Naive thymus-derived CD4-positive, alpha-beta T cell (primary cell): ENCODE results near the gene TLN1. TPM values are rescaled to one million over a fixed set of nuclear protein-coding genes. Genes with fewer than 3 reads are reported as not detected.

Experiments used
- microRNA-seq: library from miRNA; unstranded; fragments of <30 nt; microRNA quantifications from one replicate; pipeline ENCODE4 v1.2.0, GENCODE V29; 2022; ENCODE audit warnings: borderline microRNAs expressed
- polyA plus RNA-seq, 2 donors: library from polyadenylated mRNA; unstranded; fragments of 300-500 nt; fragmentation: Illumina TruSeq; gene quantifications; one replicate each; pipeline ENCODE4 v1.2.3, GENCODE V29; 2021
- total RNA-seq, 6 experiments: library from RNA in 5 of 6; stranded (reverse) in 5 of 6; gene quantifications; 1 replicate in 5 of 6; 2 replicates in 1 of 6; pipeline ENCODE4 v1.2.3 and lab custom pipeline; 2021 to 2026

TLN1 gene
- total and polyA plus RNA-seq, 7 experiments from 2014 or later: 33.8 to 369 (median 230) TPM

Small RNAs within 50 kb of the gene (microRNA-seq; reads per million reads assigned to microRNA genes)
- not detected for gene MIR6852
- not detected for gene MIR6853

Other genes starting within 250 kb of the TLN1 start
- 1 to 10 TPM; 3.1 to 8.3 (median 5.4) TPM for gene RUSC2, start 242.1 kb downstream of the TLN1 start, total RNA-seq
- gene RUSC2, start 242.1 kb downstream of the TLN1 start, polyA plus RNA-seq: under 1 TPM; 0.18 to 0.92 TPM
- gene TESK1, start 126.9 kb downstream of the TLN1 start, total RNA-seq: 10 to 100 TPM; 25.4 to 45.5 (median 39.2) TPM
- 1 to 10 TPM; 3.5 to 7.1 TPM for gene TESK1, start 126.9 kb downstream of the TLN1 start, polyA plus RNA-seq
- gene CD72, start 113.8 kb downstream of the TLN1 start, total RNA-seq: 10 to 100 TPM in 1 of 5 experiments, 1 to 10 TPM in 4; 2.7 to 12.1 (median 6.8) TPM
- gene CD72, start 113.8 kb downstream of the TLN1 start, polyA plus RNA-seq: under 1 TPM; 0.40 to 0.87 TPM
- gene SIT1, start 81.3 kb downstream of the TLN1 start, total RNA-seq: 100 to 1,000 TPM in 1 of 5 experiments, 10 to 100 TPM in 4; 16.9 to 225 (median 45.6) TPM
- gene SIT1, start 81.3 kb downstream of the TLN1 start, polyA plus RNA-seq: 100 to 1,000 TPM in 1 of 2 donors, 10 to 100 TPM in 1; 97.4 to 162 TPM
- gene RMRP, start 74.2 kb downstream of the TLN1 start, total RNA-seq: over 10,000 TPM in 1 of 5 experiments, 1,000 to 10,000 TPM in 4; 5,750 to 11,273 (median 9,225) TPM
- gene RMRP, start 74.2 kb downstream of the TLN1 start, polyA plus RNA-seq: 10 to 100 TPM in 1 of 2 donors, not detected in 1; 49.2 TPM
- gene CCDC107, start 73.9 kb downstream of the TLN1 start, total RNA-seq: 10 to 100 TPM; 12.0 to 37.4 (median 16.4) TPM
- 10 to 100 TPM; 49.1 to 65.7 TPM for gene CCDC107, start 73.9 kb downstream of the TLN1 start, polyA plus RNA-seq
- 10 to 100 TPM in 1 of 5 experiments, 1 to 10 TPM in 1, under 1 TPM in 1, not detected in 2; 0.11 to 10.4 (median 1.0) TPM for gene ARHGEF39, start 67.0 kb downstream of the TLN1 start, total RNA-seq
- under 1 TPM; 0.12 to 0.44 TPM for gene ARHGEF39, start 67.0 kb downstream of the TLN1 start, polyA plus RNA-seq
- under 1 TPM in 1 of 5 experiments, not detected in 4; 0.36 TPM for gene CA9, start 58.3 kb downstream of the TLN1 start, total RNA-seq
- not detected for gene CA9, start 58.3 kb downstream of the TLN1 start, polyA plus RNA-seq
- gene TPM2, start 42.3 kb downstream of the TLN1 start, total RNA-seq: 100 to 1,000 TPM in 2 of 5 experiments, 10 to 100 TPM in 3; 15.0 to 136 (median 47.6) TPM
- under 1 TPM in 1 of 2 donors, not detected in 1; 0.87 TPM for gene TPM2, start 42.3 kb downstream of the TLN1 start, polyA plus RNA-seq
- gene CREB3, start 471 bp upstream of the TLN1 start, total RNA-seq: 10 to 100 TPM; 13.4 to 22.1 (median 20.9) TPM
- 10 to 100 TPM; 33.2 to 40.2 TPM for gene CREB3, start 471 bp upstream of the TLN1 start, polyA plus RNA-seq
- gene GBA2, start 17.0 kb upstream of the TLN1 start, total RNA-seq: 10 to 100 TPM; 22.7 to 55.4 (median 49.9) TPM
- 10 to 100 TPM; 18.0 to 24.3 TPM for gene GBA2, start 17.0 kb upstream of the TLN1 start, polyA plus RNA-seq
- gene RGP1, start 17.1 kb upstream of the TLN1 start, total RNA-seq: 10 to 100 TPM; 21.2 to 28.8 (median 23.3) TPM
- 1 to 10 TPM; 8.8 to 9.1 TPM for gene RGP1, start 17.1 kb upstream of the TLN1 start, polyA plus RNA-seq
- gene MSMP, start 22.1 kb upstream of the TLN1 start, total RNA-seq: under 1 TPM in 3 of 5 experiments, not detected in 2; 0.48 to 0.84 (median 0.61) TPM
- gene MSMP, start 22.1 kb upstream of the TLN1 start, polyA plus RNA-seq: not detected
- 10 to 100 TPM in 3 of 5 experiments, 1 to 10 TPM in 2; 3.1 to 22.2 (median 11.2) TPM for gene NPR2, start 59.4 kb upstream of the TLN1 start, total RNA-seq
- gene NPR2, start 59.4 kb upstream of the TLN1 start, polyA plus RNA-seq: 1 to 10 TPM; 1.0 to 1.2 TPM
- 1 to 10 TPM; 2.1 to 9.1 (median 3.2) TPM for gene SPAG8, start 80.1 kb upstream of the TLN1 start, total RNA-seq
- 1 to 10 TPM; 1.2 to 1.9 TPM for gene SPAG8, start 80.1 kb upstream of the TLN1 start, polyA plus RNA-seq
- 10 to 100 TPM; 14.3 to 50.7 (median 22.2) TPM for gene HINT2, start 82.8 kb upstream of the TLN1 start, total RNA-seq
- gene HINT2, start 82.8 kb upstream of the TLN1 start, polyA plus RNA-seq: 10 to 100 TPM; 63.5 to 74.5 TPM
- gene FAM221B, start 96.5 kb upstream of the TLN1 start, total RNA-seq: under 1 TPM in 1 of 5 experiments, not detected in 4; 0.32 TPM
- not detected for gene FAM221B, start 96.5 kb upstream of the TLN1 start, polyA plus RNA-seq
- 10 to 100 TPM in 4 of 5 experiments, 1 to 10 TPM in 1; 3.9 to 11.6 (median 10.6) TPM for gene TMEM8B, start 97.0 kb upstream of the TLN1 start, total RNA-seq
- 1 to 10 TPM; 3.0 to 3.5 TPM for gene TMEM8B, start 97.0 kb upstream of the TLN1 start, polyA plus RNA-seq
- gene OR13J1, start 138.2 kb upstream of the TLN1 start, total RNA-seq: not detected
- not detected for gene OR13J1, start 138.2 kb upstream of the TLN1 start, polyA plus RNA-seq
- gene HRCT1, start 174.0 kb upstream of the TLN1 start, total RNA-seq: not detected
- not detected for gene HRCT1, start 174.0 kb upstream of the TLN1 start, polyA plus RNA-seq
- gene SPAAR, start 177.3 kb upstream of the TLN1 start, total RNA-seq: not detected
- not detected for gene SPAAR, start 177.3 kb upstream of the TLN1 start, polyA plus RNA-seq
- gene OR2S2, start 226.0 kb upstream of the TLN1 start, total RNA-seq: not detected
- not detected for gene OR2S2, start 226.0 kb upstream of the TLN1 start, polyA plus RNA-seq